ENCODE measurements around the gene TLE1.

DNA sequence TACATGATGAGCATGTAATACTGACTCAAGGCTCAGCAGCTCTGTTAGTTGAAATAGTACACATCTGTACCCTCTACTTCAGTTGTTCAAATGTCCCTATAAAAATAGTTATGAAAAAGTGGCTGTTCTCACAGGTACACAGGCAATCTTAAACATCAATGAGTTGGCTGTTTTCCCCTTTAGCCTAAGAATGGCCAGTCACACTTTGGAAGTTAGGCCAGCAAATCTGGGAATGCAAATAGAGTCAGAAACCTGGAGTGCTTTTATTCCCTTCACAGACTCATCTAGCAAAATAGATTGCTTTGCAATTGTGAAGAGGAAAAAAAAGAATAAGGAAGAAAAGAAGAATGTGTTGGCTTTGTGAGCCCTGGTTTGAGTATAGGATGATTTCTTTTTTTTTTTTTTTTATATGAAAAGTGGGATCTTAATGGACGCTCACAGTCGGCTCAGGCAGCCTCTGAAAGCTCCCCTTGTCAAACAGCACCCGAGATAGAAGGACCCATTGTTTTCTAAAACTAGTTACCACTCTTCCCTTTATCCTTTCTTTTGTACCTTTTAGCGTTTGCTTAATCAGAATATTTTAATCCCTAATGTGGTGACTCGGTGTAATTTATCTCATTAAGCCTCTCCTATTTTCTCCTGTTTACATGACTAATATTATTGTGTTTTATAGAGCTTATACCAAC lies 27.9 kb upstream of the TLE1 start:
- TF ChIP-seq, protein P1, sequence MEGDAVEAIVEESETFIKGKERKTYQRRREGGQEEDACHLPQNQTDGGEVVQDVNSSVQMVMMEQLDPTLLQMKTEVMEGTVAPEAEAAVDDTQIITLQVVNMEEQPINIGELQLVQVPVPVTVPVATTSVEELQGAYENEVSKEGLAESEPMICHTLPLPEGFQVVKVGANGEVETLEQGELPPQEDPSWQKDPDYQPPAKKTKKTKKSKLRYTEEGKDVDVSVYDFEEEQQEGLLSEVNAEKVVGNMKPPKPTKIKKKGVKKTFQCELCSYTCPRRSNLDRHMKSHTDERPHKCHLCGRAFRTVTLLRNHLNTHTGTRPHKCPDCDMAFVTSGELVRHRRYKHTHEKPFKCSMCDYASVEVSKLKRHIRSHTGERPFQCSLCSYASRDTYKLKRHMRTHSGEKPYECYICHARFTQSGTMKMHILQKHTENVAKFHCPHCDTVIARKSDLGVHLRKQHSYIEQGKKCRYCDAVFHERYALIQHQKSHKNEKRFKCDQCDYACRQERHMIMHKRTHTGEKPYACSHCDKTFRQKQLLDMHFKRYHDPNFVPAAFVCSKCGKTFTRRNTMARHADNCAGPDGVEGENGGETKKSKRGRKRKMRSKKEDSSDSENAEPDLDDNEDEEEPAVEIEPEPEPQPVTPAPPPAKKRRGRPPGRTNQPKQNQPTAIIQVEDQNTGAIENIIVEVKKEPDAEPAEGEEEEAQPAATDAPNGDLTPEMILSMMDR (IDR thresholded peaks at IDR 0.05; ENCODE audit: low read length) = no peak
- no peak for TF ChIP-seq EZH2 (IDR thresholded peaks at IDR 0.05; ENCODE audit: borderline replicate concordance, low read length)
